GM23338 (cell line): ENCODE data around the gene LARGE1. TPM values are rescaled to one million over a fixed set of nuclear protein-coding genes. Genes with fewer than 3 reads are reported as not detected.

Source experiments
- ATAC-seq: fragments of 200-7000 bp; cut with Tn5 transposase; 3 replicates; pipeline ENCODE4 v1.9.1; 2020
- DNase-seq: peaks from one replicate; pipeline ENCODE4 v3.0.0-alpha.2; 2015; ENCODE audit warnings: low spot score
- H2AFZ ChIP-seq: fragments of 200-600 bp; sonication (generic); 2 replicates; pipeline ENCODE4 v1.8.0; 2016; ENCODE audit warnings: antibody characterized with exemption, mild to moderate bottlenecking, moderate library complexity
- H3F3A ChIP-seq: fragments of 200-600 bp; sonication (generic); replicated peaks from 2 replicates; pipeline ENCODE4 v1.8.0; 2017; ENCODE audit warnings: antibody characterized with exemption, mixed run types, low read depth
- H3K27ac ChIP-seq: fragments of 200-600 bp; sonication (generic); 2 replicates; pipeline ENCODE4 v1.6.1; 2016; ENCODE audit warnings: low read depth
- H3K27me3 ChIP-seq: fragments of 200-600 bp; sonication (generic); 2 replicates; pipeline ENCODE4 v1.8.0; 2016; ENCODE audit warnings: mild to moderate bottlenecking, mixed run types, moderate library complexity; ENCODE audit not compliant: insufficient read depth
- H3K36me3 ChIP-seq: fragments of 200-600 bp; sonication (generic); 2 replicates; pipeline ENCODE4 v1.8.0; 2016; ENCODE audit warnings: mild to moderate bottlenecking; ENCODE audit not compliant: insufficient read depth
- H3K4me1 ChIP-seq: fragments of 200-600 bp; sonication (generic); 2 replicates; pipeline ENCODE4 v1.8.0; 2016; ENCODE audit warnings: mild to moderate bottlenecking, moderate library complexity; ENCODE audit not compliant: insufficient read depth
- H3K4me2 ChIP-seq: fragments of 200-600 bp; sonication (generic); 2 replicates; pipeline ENCODE4 v1.7.1; 2017; ENCODE audit warnings: mixed run types
- H3K4me3 ChIP-seq: fragments of 200-600 bp; sonication (generic); 2 replicates; pipeline ENCODE4 v1.6.1; 2016; ENCODE audit warnings: mixed run types
- H3K79me2 ChIP-seq: fragments of 200-600 bp; sonication (generic); replicated peaks from 2 replicates; pipeline ENCODE4 v1.8.0; 2017; ENCODE audit warnings: mild to moderate bottlenecking; ENCODE audit not compliant: insufficient read depth
- H3K9me2 ChIP-seq: fragments of 200-600 bp; sonication (generic); 2 replicates; pipeline ENCODE4 v1.8.0; 2017; ENCODE audit not compliant: insufficient read depth
- H4K20me1 ChIP-seq: fragments of 200-600 bp; sonication (generic); replicated peaks from 2 replicates; pipeline ENCODE4 v1.8.0; 2017; ENCODE audit warnings: mild to moderate bottlenecking; ENCODE audit not compliant: insufficient read depth
- H3K27ac Mint-ChIP-seq: 2 replicates; pipeline ENCODE4 v1.8.0; 2020; ENCODE audit warnings: inconsistent platforms, mild to moderate bottlenecking, moderate library complexity, mixed read lengths
- H3K27me3 Mint-ChIP-seq: 3 replicates; pipeline ENCODE4 v1.8.0; 2022; ENCODE audit warnings: low read depth, mild to moderate bottlenecking, moderate library complexity, mixed read lengths, inconsistent platforms; ENCODE audit not compliant: insufficient read depth, poor library complexity
- H3K36me3 Mint-ChIP-seq: 3 replicates; pipeline ENCODE4 v1.8.0; 2021; ENCODE audit warnings: low read depth, mild to moderate bottlenecking, inconsistent platforms, moderate library complexity, mixed read lengths
- H3K4me1 Mint-ChIP-seq: 3 replicates; pipeline ENCODE4 v1.8.0; 2020; ENCODE audit warnings: mild to moderate bottlenecking, inconsistent platforms, mixed read lengths
- H3K4me3 Mint-ChIP-seq: 3 replicates; pipeline ENCODE4 v1.8.0; 2021; ENCODE audit warnings: moderate library complexity, mild to moderate bottlenecking, inconsistent platforms, mixed read lengths
- H3K9me3 Mint-ChIP-seq: 3 replicates; pipeline ENCODE4 v1.8.0; 2020; ENCODE audit warnings: moderate library complexity, mild to moderate bottlenecking, inconsistent platforms, mixed read lengths
- CREB1 ChIP-seq: fragments of 250-450 bp; sonication (Bioruptor Pico); IDR thresholded peaks from 2 replicates; pipeline ENCODE4 v1.5.0; 2020; ENCODE audit warnings: low read depth, mild to moderate bottlenecking, moderate library complexity
- EZH2 ChIP-seq: fragments of 200-600 bp; sonication (generic); IDR thresholded peaks from one replicate; pipeline ENCODE4 v1.8.0; 2017; ENCODE audit warnings: antibody characterized with exemption, mild to moderate bottlenecking, low read depth; ENCODE audit not compliant: unreplicated experiment
- EZH2phosphoT487 ChIP-seq: fragments of 200-600 bp; sonication (generic); IDR thresholded peaks from one replicate; pipeline ENCODE4 v1.8.1; 2018; ENCODE audit warnings: antibody characterized with exemption; ENCODE audit not compliant: unreplicated experiment
- JUNB ChIP-seq: IDR thresholded peaks from one replicate; pipeline ENCODE4 v1.6.1; 2016; ENCODE audit warnings: antibody characterized with exemption; ENCODE audit not compliant: unreplicated experiment
- NANOG ChIP-seq: IDR thresholded peaks from 2 replicates; pipeline ENCODE4 v1.6.1; 2016; ENCODE audit warnings: antibody characterized with exemption, borderline replicate concordance
- POLR2AphosphoS5 ChIP-seq: IDR thresholded peaks from 2 replicates; pipeline ENCODE4 v1.6.1; 2016; ENCODE audit warnings: antibody characterized with exemption, low read depth
- REST ChIP-seq: IDR thresholded peaks from one replicate; pipeline ENCODE4 v1.6.1; 2018; ENCODE audit warnings: antibody characterized with exemption; ENCODE audit not compliant: unreplicated experiment
- STAT1 ChIP-seq: IDR thresholded peaks from one replicate; pipeline ENCODE4 v1.6.1; 2016; ENCODE audit warnings: antibody characterized with exemption; ENCODE audit not compliant: unreplicated experiment
- ZNF114 ChIP-seq: fragments of 250-450 bp; sonication (Bioruptor Pico); IDR thresholded peaks from 2 replicates; pipeline ENCODE4 v1.5.0; 2020; ENCODE audit warnings: mild to moderate bottlenecking, moderate library complexity
- ZNF331 ChIP-seq: fragments of 250-450 bp; sonication (Bioruptor Pico); IDR thresholded peaks from 2 replicates; pipeline ENCODE4 v1.5.0; 2020; ENCODE audit warnings: low read depth, mild to moderate bottlenecking, moderate library complexity
- ZNF462 ChIP-seq: fragments of 250-450 bp; sonication (Bioruptor Pico); IDR thresholded peaks from 2 replicates; pipeline ENCODE4 v1.5.0; 2020; ENCODE audit warnings: mild to moderate bottlenecking, moderate library complexity
- polyA plus RNA-seq: library from polyadenylated mRNA; unstranded; fragments of >200 nt; fragmentation: Nextera tagmentation; extraction: Ambion mirVana; gene quantifications from 2 replicates; pipeline ENCODE4 v1.2.1, GENCODE V29; 2016
- total RNA-seq: library from RNA; depleted of rRNA; stranded (reverse); fragments of >200 nt; shearing (Covaris generic); gene quantifications from 2 replicates; pipeline ENCODE4 v1.2.3, GENCODE V29; 2014
- TF ChIP-seq, protein P1 (sequence below): IDR thresholded peaks from 2 replicates; pipeline ENCODE4 v1.6.1; 2016; ENCODE audit warnings: antibody characterized with exemption
- TF ChIP-seq, protein P2 (sequence below), 2 experiments: fragments of 200-600 bp in 1 of 2; sonication (generic) in 1 of 2; conservative IDR thresholded peaks; 2 replicates each; pipeline versions ENCODE4 v1.5.1 to v1.6.1; 2016 to 2017; ENCODE audit warnings: antibody characterized with exemption in 2 of 2, low read depth in 2 of 2, mild to moderate bottlenecking in 2 of 2, moderate library complexity in 1 of 2

LARGE1 gene
- total and polyA plus RNA-seq, 2 experiments from 2014 or later = 12.8 to 75.6 TPM

DNA sequence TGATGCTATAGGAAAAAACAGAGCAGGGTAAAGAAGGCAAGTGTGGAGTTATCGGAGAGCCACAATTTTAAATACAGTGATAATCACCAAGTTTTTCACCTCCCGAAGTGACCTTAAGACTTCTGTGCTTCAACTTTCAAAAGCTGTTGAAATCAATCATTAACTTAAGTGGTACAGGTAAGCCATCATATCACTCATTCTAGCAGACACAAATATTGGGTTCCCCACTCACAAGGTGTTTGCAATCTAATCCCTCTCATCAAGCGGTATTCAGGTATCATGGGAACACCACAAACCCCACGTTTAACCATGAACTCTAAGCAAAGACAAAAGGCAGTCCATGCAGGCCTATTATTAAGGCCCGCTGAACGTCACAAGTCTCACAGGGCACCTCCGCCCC is 26.8 kb downstream of the LARGE1 start:
- H3K27me3 ChIP-seq = no peaks in the 10 kb centered on the region
- peaks cover 21% of the 10 kb centered on the region; the same call in 1 of the 2 replicates for H3F3A ChIP-seq
- H4K20me1 ChIP-seq = peaks cover 40% of the 10 kb centered on the region
- H3K4me1 Mint-ChIP-seq = peaks cover 94% of the 10 kb centered on the region
- peaks cover 13% of the 10 kb centered on the region for H3K27me3 Mint-ChIP-seq
- H3K4me3 ChIP-seq = no peak overlapping the region
- H3K4me3 Mint-ChIP-seq = no peak overlapping the region
- H3K9me3 Mint-ChIP-seq = peaks cover 9% of the 10 kb centered on the region
- DNase-seq = no peak
- H3K27ac ChIP-seq = no peak overlapping the region
- H3K27ac Mint-ChIP-seq = no peak overlapping the region
- H2AFZ ChIP-seq = no peak overlapping the region
- H3K36me3 Mint-ChIP-seq = peaks cover 23% of the 10 kb centered on the region
- no peaks in the 10 kb centered on the region for H3K9me2 ChIP-seq
- H3K79me2 ChIP-seq = peaks cover 85% of the 10 kb centered on the region
- peaks cover 87% of the 10 kb centered on the region for H3K4me1 ChIP-seq
- no peak for TF ChIP-seq ZNF462 (CRISPR knock-in tag)
- TF ChIP-seq STAT1 = no peak
- no peak for TF ChIP-seq NANOG
- TF ChIP-seq POLR2AphosphoS5 = no peak
- TF ChIP-seq ZNF331 (CRISPR knock-in tag) = no peak
- TF ChIP-seq EZH2phosphoT487 = no peak
- TF ChIP-seq EZH2 = no peak
- TF ChIP-seq JUNB = no peak
- no peak for TF ChIP-seq CREB1
- TF ChIP-seq ZNF114 (CRISPR knock-in tag) = no peak
- TF ChIP-seq, protein P1, sequence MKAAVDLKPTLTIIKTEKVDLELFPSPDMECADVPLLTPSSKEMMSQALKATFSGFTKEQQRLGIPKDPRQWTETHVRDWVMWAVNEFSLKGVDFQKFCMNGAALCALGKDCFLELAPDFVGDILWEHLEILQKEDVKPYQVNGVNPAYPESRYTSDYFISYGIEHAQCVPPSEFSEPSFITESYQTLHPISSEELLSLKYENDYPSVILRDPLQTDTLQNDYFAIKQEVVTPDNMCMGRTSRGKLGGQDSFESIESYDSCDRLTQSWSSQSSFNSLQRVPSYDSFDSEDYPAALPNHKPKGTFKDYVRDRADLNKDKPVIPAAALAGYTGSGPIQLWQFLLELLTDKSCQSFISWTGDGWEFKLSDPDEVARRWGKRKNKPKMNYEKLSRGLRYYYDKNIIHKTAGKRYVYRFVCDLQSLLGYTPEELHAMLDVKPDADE = no peak
- TF ChIP-seq, protein P2, sequence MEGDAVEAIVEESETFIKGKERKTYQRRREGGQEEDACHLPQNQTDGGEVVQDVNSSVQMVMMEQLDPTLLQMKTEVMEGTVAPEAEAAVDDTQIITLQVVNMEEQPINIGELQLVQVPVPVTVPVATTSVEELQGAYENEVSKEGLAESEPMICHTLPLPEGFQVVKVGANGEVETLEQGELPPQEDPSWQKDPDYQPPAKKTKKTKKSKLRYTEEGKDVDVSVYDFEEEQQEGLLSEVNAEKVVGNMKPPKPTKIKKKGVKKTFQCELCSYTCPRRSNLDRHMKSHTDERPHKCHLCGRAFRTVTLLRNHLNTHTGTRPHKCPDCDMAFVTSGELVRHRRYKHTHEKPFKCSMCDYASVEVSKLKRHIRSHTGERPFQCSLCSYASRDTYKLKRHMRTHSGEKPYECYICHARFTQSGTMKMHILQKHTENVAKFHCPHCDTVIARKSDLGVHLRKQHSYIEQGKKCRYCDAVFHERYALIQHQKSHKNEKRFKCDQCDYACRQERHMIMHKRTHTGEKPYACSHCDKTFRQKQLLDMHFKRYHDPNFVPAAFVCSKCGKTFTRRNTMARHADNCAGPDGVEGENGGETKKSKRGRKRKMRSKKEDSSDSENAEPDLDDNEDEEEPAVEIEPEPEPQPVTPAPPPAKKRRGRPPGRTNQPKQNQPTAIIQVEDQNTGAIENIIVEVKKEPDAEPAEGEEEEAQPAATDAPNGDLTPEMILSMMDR (conservative IDR thresholded peaks at IDR 0.05; ENCODE audit: low read depth in 2 of 2) = no peak
- TF ChIP-seq REST = no peak
- H3K4me2 ChIP-seq = peak overlapping the region; percentile 60
- no peak for ATAC-seq
- H3K36me3 ChIP-seq = no peaks in the 10 kb centered on the region
